ENCODE results near the gene SLC9A8. TPM values are rescaled to one million over a fixed set of nuclear protein-coding genes. Genes with fewer than 3 reads are reported as not detected.

SLC9A8 gene
- total and polyA plus RNA-seq, 9 of the 15 experiments (the other 6 are each of a cell fraction or from before 2014, with no cell fraction given): 0.56 to 9.7 (median 5.0) TPM

- no peak for TF ChIP-seq CC2D1A (IDR thresholded peaks at IDR 0.05)
Measured at GRCh38 chr20:49877386-49877921, 64.8 kb downstream of the SLC9A8 start (continued).

GRCh38 chr20:49878977-49879376, 66.3 kb downstream of the SLC9A8 start:
- FAIRE-seq (no peak), DNase-seq (ENCODE audit: extremely low read depth in 1 of 4, low spot score in 3 of 4) (no peak), ATAC-seq (no peak)
- no peak overlapping the region for H3K9ac ChIP-seq (ENCODE audit: insufficient read depth in 1 of 2, low read depth in 2 of 2, low read length in 2 of 2)
- H3K36me3 ChIP-seq (ENCODE audit: control insufficient read depth, insufficient read depth, low read length): peaks cover 42% of the 10 kb centered on the region
- no peaks in the 10 kb centered on the region for H3K4me1 ChIP-seq (replicated peaks in 1 of 2; ENCODE audit: control insufficient read depth in 2 of 2, insufficient read depth in 2 of 2, low read length in 2 of 2)
- no peak overlapping the region for H3K4me3 ChIP-seq
- in situ Hi-C loops (cut with MboI): loop anchor here (25.0 kb wide), 1 partner anchor 542 kb away; no protein-coding TSS in a partner anchor
- intact Hi-C loops (cut with micrococcal nuclease): no loop called here
- H2AFZ ChIP-seq (ENCODE audit: low read depth, low read length): no peak overlapping the region
- 100% methylated on average over 1 of the region's 1 CpG for WGBS (ENCODE audit: insufficient coverage, low coverage, missing lambda C conversion rate)
- no peaks in the 10 kb centered on the region for H4K20me1 ChIP-seq (replicated peaks; ENCODE audit: control insufficient read depth, insufficient read depth, low read length)
- H3K79me2 ChIP-seq (ENCODE audit: control insufficient read depth, insufficient read depth, low read length): no peaks in the 10 kb centered on the region
- H3K27me3 ChIP-seq (ENCODE audit: control insufficient read depth in 2 of 2, insufficient read depth in 2 of 2, low read length in 2 of 2): no peaks in the 10 kb centered on the region
- no peak overlapping the region for H3K27ac ChIP-seq (ENCODE audit: extremely low read depth, low read depth, low read length)
- no TSS peak for BruUV-seq (replicated peaks)
- ChIA-PET CTCF (ENCODE audit: low intra/inter-chr PET ratio) (no interaction called here), POLR2A (no interaction called here)
- H3K4me2 ChIP-seq (ENCODE audit: insufficient read depth, low read length): no peak overlapping the region
- H3K9me1 ChIP-seq (ENCODE audit: control insufficient read depth, insufficient read depth, low read length): no peaks in the 10 kb centered on the region
- H3K9me3 ChIP-seq (replicated peaks; ENCODE audit: control insufficient read depth, insufficient read depth, low read depth, low read length): no peaks in the 10 kb centered on the region
- TF ChIP-seq ZNF282 (CRISPR knock-in tag; IDR thresholded peaks at IDR 0.05) (no peak), KDM5B (IDR thresholded peaks at IDR 0.05; ENCODE audit: insufficient replicate concordance, low read depth, low read length) (no peak), CXXC5 (CRISPR knock-in tag; IDR thresholded peaks at IDR 0.05) (no peak), FOXK2 (conservative IDR thresholded peaks at IDR 0.05 in 1 of 2, IDR thresholded peaks at IDR 0.05 in 1 of 2; ENCODE audit: low read depth in 2 of 2) (no peak), DEAF1 (CRISPR knock-in tag; IDR thresholded peaks at IDR 0.05) (no peak), ZNF764 (CRISPR knock-in tag; IDR thresholded peaks at IDR 0.05; ENCODE audit: low read depth) (no peak), ZBTB9 (CRISPR knock-in tag; IDR thresholded peaks at IDR 0.05) (no peak)

All from K562 (cell line).